CD4-positive, alpha-beta T cell treated with Interferon gamma for 1 hour (primary cell): Measurements from ENCODE around the gene UBE2O.

ENCODE experiments used
- DNase-seq: peaks from one replicate; pipeline ENCODE4 v3.0.0-alpha.2; 2020

UBE2O gene

GRCh38 chr17:76437467-76438402 lies 15.2 kb downstream of the UBE2O start:
- DNase-seq: no peak

DNA sequence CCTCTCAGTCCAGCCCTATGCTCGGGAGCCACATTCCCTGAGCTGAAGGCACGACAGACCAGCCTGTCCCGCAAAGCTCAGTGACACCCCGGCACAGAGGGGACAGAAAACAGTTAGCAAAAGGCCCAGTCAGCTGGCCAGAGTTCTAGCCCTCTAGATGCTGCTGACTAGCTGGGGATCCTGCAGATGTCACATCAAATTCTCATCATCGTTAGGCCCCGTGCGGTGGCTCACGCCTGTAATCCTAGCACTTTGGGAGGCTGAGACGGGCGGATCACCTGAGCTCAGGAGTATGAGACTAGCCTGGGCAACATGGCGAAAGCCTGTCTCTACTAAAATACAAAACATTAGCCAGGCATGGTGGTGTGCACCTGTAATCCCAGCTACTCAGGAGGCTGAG lies 17.2 kb downstream of the UBE2O start:
- DNase-seq: no peak

- no peak for DNase-seq
Measured at GRCh38 chr17:76434870-76435269, 18.1 kb downstream of the UBE2O start.

DNA sequence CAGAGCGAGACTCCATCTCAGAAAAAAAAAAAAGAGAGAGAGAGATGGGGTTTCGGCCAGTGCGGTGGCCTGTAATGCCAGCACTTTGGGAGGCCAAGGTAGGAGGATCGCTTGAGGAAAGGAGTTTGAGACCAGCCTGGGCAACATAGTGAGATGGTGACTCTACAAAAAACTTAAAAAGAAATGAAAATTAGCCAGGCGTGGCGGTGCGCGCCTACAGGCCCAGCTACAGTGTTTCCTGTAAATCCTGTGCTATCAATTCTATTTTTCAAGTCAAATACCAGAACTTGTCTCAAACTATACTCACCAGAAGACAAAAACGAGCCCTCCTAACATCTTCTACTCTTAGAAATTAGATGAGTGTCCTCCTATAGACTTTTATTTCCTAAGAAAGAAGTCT lies 19.3 kb downstream of the UBE2O start:
- DNase-seq: no peak

DNA sequence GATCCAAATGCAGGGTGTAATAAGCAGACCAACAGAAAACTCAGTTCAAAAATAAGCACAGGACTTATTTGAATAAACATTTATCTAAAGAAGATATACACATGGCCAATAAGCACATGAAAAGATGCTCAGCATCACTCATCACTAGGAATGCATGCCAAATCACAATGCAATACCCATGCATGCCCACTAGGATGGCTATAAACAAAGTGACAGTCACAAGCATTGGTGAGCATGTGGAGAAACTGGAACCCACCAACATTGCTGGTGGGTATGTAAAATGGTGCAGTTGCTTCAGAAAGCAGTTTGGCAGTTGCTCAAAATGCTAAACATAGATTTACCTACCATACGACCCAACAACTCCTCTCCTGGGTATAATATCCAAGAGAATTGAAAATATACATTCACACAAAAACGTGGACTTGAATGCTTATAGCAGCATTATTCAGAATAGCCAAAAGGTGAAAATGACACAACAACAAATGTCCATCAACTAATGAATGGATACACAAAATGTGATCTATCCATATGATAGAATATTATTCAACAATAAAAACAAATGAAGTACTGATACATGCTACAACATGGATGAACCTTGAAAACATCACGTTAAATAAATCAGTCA lies 20.1 kb downstream of the UBE2O start:
- DNase-seq: no peak

- DNase-seq: no peak
Measured at GRCh38 chr17:76432004-76432403, 20.9 kb downstream of the UBE2O start.

- no peak for DNase-seq
Measured at GRCh38 chr17:76431509-76431908, 21.4 kb downstream of the UBE2O start.

DNA sequence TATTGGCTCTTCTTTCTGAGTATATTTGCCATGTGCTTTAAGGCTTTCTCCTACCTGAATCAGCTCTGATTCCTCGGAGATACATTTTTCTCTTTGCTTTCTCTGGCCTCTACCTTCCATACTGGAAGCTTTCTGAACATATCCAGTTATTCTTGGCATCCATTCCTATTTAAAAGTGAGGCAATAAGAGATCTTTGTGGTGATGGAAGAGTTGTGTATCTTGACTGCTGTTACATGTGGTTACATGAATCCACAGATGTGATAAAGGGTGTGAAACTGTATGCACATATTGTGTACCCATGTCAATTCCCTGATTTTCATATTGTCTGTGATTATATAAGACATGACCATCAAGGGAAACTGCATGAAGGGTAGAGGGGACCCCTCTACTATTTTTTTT lies 24.4 kb downstream of the UBE2O start:
- no peak for DNase-seq

DNA sequence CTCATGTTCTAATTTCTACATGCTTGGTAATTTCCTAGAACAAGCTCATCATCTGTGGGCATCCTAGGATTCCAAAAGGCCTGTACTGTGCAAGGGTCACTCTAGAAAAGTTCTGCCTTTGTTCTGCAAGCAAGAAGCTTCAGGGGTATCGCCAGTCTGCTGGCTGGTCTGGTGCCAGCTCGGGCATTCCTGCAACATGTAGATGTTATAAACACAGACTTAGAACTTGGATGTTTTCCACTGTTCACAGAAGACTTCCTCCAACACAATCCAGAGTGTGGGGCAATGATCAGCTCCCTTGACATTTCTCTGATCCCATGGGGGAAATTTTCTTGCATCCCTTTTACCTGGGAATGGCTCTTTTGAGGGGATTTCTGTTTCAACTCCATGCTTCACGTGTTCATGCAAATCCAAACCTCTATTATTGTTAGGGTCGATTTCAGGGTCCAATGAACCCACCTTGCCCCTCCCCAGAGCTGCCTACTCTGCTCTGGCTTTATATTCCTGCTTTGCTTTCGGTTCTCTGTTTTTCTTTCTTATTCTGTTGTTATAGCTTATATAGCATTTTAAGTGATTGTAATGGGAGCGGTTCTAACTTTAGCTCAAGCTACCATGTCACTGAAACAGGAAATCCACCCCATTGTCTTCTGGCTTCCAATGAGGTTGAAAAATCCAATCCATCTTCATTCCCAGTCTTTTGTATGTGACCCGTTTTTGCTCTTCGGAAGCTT lies 25.3 kb downstream of the UBE2O start:
- peak; percentile 20 for DNase-seq

GRCh38 chr17:76426853-76427252 lies 26.1 kb downstream of the UBE2O start:
- DNase-seq: no peak

DNA sequence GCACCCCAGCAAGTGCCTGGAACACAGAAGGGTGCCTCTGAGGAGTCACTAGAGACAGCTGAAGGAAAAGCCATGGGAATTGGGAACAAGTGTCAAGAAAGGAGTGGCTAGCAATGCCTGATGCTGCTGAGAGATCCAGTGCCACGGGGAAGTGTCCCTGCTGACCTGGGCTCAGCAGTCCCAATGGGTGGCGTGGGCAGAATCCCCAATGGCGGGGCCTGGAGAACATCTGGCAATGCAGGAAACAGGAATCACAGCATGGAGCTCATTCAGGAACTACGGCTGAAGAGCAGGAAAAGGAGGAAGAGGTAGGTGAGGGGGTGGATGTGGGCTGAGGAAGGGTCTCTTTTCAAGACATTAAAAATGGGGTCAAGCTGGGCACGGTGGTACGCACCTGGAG lies 30.1 kb downstream of the UBE2O start:
- DNase-seq: no peak

DNA sequence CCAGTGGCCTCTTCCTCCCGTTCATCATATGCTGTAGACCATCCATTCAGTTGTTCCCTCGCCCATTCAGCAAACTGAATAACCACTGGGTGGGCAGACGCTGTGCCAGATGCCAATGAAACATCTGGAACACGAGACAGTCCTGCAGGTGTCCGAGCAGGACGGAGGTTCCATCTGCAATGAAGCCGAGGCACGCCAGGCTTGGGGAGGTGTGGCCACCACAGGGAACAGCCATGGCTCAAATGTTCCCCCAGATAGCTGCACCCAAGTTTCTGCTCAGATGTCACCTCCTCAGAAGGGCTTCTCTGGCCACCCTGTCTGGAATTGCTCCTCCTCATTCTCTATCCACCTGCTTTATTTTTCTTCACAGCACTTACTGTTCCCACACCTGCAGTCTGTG lies 30.5 kb downstream of the UBE2O start:
- no peak for DNase-seq

- no peak for DNase-seq
Measured at GRCh38 chr17:76421044-76421407, 31.9 kb downstream of the UBE2O start.

- DNase-seq: no peak
Measured at GRCh38 chr17:76420356-76421043, 32.5 kb downstream of the UBE2O start.

- DNase-seq: no peak
Measured at GRCh38 chr17:76419576-76420260, 33.2 kb downstream of the UBE2O start.

DNA sequence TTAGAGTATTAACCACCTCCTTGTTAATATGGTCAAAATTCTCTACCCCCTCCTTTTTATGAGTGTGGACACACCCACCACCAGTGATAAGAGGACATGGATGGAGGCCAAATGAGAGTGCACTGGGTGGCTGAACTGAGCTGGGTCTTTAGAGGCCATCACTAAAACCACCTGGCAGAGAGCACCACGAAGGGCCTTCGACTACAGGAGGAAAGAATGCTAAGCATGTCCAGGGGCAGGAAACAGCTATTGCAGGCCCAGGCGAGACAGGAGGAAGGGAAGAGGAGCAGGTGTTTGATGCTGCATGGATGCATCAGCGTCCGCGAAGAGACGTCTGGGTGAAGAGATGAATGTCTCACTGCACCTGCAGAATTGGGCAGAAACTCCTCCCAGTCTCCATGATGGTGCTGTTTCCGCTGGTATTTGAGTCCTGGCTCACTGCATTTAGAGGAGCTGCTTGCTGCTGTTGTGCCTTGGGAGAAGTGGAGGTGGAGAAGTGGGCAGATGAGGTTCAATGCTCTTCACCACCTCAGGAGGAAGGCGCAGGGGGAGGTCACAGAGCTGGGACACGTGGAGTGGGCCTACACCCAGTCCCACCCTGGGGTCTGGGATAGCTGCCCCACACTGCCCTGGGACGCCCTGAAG lies 35.3 kb downstream of the UBE2O start:
- no peak for DNase-seq

DNA sequence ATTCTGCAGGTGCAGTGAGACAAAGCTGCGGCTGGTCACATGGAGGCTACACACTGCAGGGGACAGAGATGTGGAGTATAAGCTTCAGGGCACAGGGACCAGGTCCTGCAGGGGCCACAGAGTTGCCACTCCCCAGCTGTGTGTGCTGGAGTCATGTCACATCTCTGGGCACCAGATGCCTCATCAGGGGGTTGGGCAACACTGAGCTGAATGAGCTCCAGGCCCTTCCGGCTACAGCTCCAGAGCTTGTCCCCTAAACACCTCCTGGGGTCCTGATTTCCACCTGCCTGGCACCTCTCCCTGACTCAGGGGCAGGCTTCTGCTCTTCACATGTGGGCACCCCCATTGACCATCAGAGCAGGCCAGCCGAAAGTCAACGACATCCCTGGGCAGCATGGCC lies 36.1 kb downstream of the UBE2O start:
- no peak for DNase-seq

DNA sequence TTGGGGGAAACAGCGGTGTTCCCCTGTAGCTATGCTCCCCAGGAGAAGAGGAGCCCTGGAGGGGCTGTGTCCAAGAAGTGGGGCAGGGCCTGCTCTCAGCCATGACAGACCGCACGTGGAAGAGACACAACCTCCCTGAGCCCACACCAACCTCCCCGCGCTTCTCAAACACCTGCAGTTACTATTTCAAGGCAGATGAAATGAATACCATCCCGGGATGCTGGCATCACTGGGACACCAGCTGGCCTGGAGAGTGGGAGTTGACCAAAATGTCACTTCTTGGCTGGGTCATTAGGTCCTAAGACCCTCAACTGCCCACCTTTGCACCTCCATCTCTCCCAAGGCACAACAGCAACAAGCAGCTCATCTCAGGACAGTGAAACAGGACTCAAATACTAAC lies 36.5 kb downstream of the UBE2O start:
- DNase-seq: no peak

DNA sequence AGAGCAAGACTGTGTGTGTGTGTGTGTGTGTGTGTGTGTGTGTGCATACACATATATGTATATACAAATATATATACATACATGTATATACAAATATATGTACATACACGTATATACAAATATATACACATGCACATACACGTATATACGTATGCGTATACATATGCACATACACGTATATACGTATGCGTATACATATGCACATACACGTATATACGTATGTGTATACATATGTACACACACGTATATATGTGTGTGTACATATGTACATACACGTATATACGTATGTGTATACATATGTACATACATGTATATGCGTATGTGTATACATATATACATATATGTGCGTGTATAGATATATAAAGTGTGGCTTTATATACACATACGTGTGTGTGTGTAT lies 37.2 kb downstream of the UBE2O start:
- DNase-seq: no peak

DNA sequence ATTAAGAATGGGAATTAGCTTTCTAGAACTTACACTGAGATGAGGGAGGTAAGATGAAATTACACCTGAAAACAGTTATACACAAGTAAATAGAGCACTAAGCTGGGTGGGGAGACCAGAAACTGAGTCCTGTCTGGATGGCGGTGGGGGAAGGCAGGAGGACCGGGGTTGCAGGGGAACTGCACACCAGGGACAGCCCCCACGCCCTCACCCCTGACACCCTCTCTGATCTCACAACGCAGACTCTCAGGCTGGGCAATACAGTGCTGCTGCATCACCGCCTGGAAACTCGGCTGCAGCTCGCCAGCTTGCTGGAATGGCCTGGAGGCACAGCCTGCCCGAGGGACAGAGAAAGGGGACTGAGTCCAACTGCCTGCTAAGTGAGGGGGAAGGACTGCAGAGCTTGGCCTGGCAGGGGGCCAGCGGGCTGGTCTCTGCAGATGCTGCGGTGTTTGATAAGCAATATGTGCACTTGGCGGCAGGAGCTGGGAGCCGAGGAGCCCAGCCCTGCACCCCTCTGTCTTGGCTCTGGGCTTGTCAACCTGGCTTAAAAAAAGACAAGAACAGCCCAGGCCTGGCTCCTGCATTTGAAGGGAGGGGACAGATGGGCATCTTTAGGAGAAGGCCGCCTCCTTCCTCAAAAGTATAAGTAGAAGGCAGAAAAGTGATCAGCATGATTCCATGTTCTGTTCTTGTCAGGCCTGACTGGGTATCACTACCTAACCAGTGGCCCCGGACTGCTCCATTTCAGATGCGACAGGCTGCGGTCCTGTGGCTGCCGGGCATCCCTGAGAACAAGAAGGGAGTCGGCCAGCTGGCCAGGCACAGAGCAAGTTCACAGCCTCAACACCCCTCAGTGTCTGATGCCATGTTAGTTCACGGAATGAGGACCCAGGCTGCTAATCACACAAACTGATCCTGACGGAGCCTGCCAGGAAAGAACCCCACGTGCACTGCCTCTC lies 38.3 kb downstream of the UBE2O start:
- DNase-seq: no peak

DNA sequence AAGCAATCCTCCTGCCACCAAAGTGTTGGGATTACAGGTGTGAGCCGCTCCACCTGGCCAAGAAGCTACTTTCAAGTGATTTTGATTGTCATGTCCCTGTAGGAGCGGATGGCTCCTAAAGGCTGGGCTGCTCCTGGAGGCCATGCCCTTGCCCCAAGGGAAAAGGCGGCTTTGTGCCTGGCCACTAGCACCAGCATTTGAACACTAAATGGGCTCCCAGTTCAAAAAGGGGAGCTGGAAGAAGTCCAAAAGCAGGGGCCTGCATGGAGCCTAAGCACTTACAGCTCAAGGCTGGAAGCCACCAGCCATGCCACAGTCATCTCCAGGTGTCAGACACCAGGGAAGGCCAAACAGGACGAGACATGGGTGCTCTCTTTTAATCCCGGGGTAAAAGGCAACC lies 41.7 kb downstream of the UBE2O start:
- no peak for DNase-seq
